OCI-LY1 (cell line): ENCODE data around the gene CMTM7.

Source experiments
- CTCF ChIP-seq: fragments of 200-600 bp; sonication (generic), shearing (Covaris generic); IDR thresholded peaks from 2 replicates; pipeline ENCODE4 v1.5.1; 2017; ENCODE audit warnings: mild to moderate bottlenecking, antibody characterized with exemption, low read length, moderate library complexity, mixed read lengths
- EZH2 ChIP-seq: fragments of 200-600 bp; sonication (generic), shearing (Covaris generic); IDR thresholded peaks from 2 replicates; pipeline ENCODE4 v1.8.0; 2017; ENCODE audit warnings: borderline replicate concordance, mixed run types, mild to moderate bottlenecking, antibody characterized with exemption, low read length, moderate library complexity, mixed read lengths

GRCh38 chr3:32448686-32449474, 57.2 kb downstream of the CMTM7 start:
- no peak for TF ChIP-seq CTCF
- no peak for TF ChIP-seq EZH2
